Neutrophil (primary cell): ENCODE results near the gene KRT4.
"Not testable (repeated sequence)": the region's sequence is repeated elsewhere in the genome, so short reads cannot be mapped to it uniquely, and the experiment has no call there.

ENCODE experiments used
- H3K27ac ChIP-seq: fragments of 200-600 bp; sonication (generic); 2 replicates; pipeline ENCODE4 v1.5.1; 2016; ENCODE audit warnings: mild to moderate bottlenecking, moderate library complexity
- H3K27me3 ChIP-seq: fragments of 200-600 bp; sonication (generic); 2 replicates; pipeline ENCODE4 v1.6.0; 2016; ENCODE audit warnings: mild to moderate bottlenecking
- H3K36me3 ChIP-seq: fragments of 200-600 bp; sonication (generic); 2 replicates; pipeline ENCODE4 v1.5.1; 2017
- H3K4me1 ChIP-seq, 2 experiments: fragments of 200-600 bp in 1 of 2; sonication (generic) in 1 of 2; 1 replicate in 1 of 2; 2 replicates in 1 of 2; pipeline versions ENCODE4 v1.5.1 to v1.6.1; 2013 to 2016; ENCODE audit warnings: low read depth in 1 of 2, low read length in 1 of 2, mild to moderate bottlenecking in 1 of 2, moderate library complexity in 1 of 2; ENCODE audit not compliant: control insufficient read depth in 1 of 2, insufficient read depth in 1 of 2
- H3K4me3 ChIP-seq, 2 experiments: fragments of 200-600 bp in 1 of 2; sonication (generic) in 1 of 2; 1 replicate in 1 of 2; 2 replicates in 1 of 2; pipeline ENCODE4 v1.5.1; 2013 to 2016; ENCODE audit warnings: low read depth in 1 of 2, low read length in 1 of 2, mild to moderate bottlenecking in 1 of 2, moderate library complexity in 1 of 2
- H3K9me3 ChIP-seq: fragments of 200-600 bp; sonication (generic); 2 replicates; pipeline ENCODE4 v1.5.1; 2016
- TF ChIP-seq, protein P1 (sequence below): fragments of 200-600 bp; sonication (generic); IDR thresholded peaks from 2 replicates; pipeline ENCODE4 v1.5.1; 2016; ENCODE audit warnings: antibody characterized with exemption

KRT4 gene

DNA sequence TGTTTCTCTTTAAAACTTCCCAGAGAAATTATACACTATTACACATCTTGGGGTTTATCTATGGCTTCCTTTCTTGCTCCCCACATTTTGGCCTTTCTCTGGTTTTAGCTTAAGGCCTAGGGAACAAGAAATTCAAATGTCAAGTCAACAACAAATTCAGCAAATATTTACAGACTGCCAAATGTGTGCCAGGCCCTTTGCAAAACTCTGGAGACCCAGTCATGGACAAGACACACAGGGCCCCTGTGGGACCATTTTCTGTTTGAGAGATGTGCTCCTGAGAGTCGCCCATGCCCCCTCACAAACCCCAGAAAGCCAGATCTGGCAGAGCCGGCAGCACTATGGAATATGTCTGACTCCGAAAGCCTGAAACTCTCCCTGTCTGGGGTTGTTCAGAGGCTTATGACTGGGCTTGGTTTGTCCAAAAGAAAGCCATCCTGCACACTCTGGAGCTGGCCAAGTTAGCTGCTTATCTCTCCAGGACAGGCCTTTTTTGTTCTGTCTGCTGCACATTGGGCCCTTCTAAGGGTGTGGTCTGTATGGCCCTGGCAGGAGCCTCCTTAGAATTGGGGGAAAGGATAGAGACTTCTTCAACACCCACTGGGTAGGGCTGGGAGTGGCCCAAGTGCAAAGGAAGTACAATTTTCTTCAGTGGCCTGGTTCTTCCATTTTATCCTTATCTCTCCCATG, 16.9 kb downstream of the KRT4 start:
- Histone ChIP-seq H3K9me3 (no peaks in the 10 kb centered on the region), H3K4me1 (no peaks in the 10 kb centered on the region), H3K27me3 (peaks cover 2% of the 10 kb centered on the region), H3K4me3 (no peak overlapping the region), H3K36me3 (no peaks in the 10 kb centered on the region), H3K27ac (no peak overlapping the region)
- TF ChIP-seq, protein P1, sequence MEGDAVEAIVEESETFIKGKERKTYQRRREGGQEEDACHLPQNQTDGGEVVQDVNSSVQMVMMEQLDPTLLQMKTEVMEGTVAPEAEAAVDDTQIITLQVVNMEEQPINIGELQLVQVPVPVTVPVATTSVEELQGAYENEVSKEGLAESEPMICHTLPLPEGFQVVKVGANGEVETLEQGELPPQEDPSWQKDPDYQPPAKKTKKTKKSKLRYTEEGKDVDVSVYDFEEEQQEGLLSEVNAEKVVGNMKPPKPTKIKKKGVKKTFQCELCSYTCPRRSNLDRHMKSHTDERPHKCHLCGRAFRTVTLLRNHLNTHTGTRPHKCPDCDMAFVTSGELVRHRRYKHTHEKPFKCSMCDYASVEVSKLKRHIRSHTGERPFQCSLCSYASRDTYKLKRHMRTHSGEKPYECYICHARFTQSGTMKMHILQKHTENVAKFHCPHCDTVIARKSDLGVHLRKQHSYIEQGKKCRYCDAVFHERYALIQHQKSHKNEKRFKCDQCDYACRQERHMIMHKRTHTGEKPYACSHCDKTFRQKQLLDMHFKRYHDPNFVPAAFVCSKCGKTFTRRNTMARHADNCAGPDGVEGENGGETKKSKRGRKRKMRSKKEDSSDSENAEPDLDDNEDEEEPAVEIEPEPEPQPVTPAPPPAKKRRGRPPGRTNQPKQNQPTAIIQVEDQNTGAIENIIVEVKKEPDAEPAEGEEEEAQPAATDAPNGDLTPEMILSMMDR = no peak

DNA sequence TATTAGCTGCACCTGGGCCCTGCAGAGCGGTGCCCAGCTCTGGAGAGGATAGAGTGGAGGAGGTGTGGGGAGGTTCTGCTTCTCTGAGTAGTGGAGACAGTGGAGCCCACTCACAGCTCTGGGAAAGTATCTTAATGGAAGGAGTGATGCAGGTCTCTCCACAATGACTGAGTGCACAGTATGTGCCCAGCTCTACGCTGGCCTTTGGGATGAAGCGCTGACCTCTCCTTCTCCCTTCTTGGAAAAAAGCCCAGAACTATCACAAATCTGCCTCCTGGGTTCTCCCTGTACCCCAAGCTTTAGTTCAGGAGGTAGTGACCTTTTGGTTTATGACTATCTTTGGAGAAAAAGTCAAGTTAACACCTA, 17.5 kb downstream of the KRT4 start:
- Histone ChIP-seq H3K4me1 (no peaks in the 10 kb centered on the region), H3K27me3 (peaks cover 7% of the 10 kb centered on the region), H3K9me3 (no peaks in the 10 kb centered on the region), H3K27ac (no peak overlapping the region), H3K4me3 (no peak overlapping the region), H3K36me3 (no peaks in the 10 kb centered on the region)
- TF ChIP-seq, protein P1 = no peak

DNA sequence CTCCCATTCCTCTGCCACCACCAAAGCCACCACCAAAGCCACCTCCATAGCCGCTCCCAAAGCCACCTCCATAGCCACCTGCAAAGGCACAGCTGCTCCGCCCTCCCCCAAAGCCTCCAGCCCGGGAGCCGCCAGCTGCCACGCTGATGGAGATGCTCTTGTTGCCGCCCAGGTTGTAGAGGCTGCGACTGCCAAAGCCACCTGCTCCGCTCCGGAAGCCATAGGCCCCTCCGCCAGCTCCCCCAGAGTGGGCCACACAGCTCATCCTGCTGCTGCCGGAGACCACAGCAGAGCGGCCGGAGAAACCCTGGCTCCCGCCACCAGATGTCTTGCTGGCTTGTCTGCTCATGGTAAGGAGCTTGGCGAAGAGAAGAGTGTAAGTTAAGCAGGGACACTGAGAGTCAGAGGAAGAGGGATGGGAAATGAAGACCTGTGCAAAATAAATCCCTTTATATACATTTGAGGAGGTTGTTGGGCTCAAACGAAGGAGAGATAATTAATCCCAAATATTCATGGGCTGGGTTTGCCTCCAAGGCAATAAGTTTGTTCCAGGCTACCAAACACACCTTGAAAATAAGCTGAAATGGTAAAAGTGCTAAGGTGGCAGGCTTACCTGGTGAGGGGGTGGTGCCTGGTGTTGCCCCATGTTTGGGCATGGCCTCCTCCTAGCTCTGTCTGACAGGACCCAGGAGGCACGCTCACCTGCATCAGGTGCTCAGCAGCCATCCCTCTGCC, 18.1 kb downstream of the KRT4 start, which contains the start of gene KRT3:
KRT3 (minus strand) TSS at position 424 of the 735 bp plus-strand sequence; CDS start at position 349, 75 bp downstream.
- Histone ChIP-seq H3K27me3 (peaks cover 13% of the 10 kb centered on the region), H3K27ac (no peak within 1 kb of the TSS)

DNA sequence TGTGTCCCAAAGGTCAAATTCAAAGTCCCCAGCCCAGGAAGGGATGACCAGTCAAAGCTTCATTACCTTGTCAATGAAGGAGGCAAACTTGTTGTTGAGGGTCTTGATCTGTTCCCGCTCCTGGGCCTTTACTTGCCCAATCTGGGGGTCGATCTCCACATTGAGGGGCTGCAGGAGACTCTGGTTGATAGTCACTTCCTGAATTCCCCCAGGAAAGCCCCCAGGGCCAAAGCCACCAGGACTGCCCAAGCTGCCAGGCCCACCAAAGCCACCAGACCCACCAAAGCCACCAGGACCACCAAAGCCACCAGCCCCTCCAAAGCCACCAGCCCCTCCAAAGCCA, 18.6 kb downstream of the KRT4 start:
- peaks cover 18% of the 10 kb centered on the region for H3K27me3 ChIP-seq

More for the DNA sequence above, 18.1 kb downstream of the KRT4 start, which contains the start of gene KRT3:
- no peaks in the 10 kb centered on the region for H3K36me3 ChIP-seq
- TF ChIP-seq, protein P1 = no peak
- H3K4me3 ChIP-seq = no peak within 1 kb of the TSS
- no peaks in the 10 kb centered on the region for H3K4me1 ChIP-seq
- H3K9me3 ChIP-seq = no peaks in the 10 kb centered on the region

DNA sequence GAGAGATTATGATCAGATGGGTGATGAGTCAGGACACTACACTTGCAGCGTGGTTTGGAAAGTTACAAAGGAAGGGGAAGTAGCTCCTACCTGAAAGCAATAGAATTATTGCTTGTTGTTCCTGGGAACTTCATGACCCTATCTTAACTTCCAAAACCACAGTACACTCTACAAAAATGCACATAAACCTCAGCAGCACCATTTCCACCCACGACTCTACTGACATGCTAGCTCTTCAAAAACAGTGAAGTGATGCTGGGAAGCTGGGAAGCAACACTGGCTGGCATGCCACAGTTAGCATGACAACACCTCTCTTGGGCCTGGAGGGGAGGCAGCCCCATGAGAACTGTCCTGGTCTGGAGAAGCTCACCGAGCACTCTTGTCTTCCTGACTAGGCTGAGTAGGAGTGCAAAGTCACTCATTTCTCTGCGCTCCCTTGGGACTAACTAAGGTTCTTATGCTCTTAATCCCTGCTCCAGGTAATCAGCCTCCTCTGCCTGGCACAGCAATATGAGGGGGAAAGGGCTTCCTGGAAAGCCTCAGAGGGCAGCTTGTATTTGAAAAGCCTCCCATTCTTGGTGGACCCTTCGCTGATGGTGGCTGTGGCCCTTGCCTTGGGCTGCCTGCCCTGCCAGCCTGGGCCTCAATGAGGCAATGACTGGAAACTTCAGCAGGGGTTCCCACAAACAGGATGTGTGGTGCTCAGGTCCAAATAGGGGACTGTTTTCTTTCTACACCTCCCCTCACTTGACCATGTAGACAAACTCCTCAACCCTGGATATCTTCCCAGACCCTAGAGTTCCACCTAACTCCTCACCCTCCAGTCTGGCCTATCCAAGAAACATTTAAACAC, 19.2 kb downstream of the KRT4 start:
- no peak overlapping the region for H3K27ac ChIP-seq
- no peaks in the 10 kb centered on the region for H3K9me3 ChIP-seq
- H3K36me3 ChIP-seq = no peaks in the 10 kb centered on the region
- H3K4me3 ChIP-seq = no peak overlapping the region
- H3K4me1 ChIP-seq = no peaks in the 10 kb centered on the region
- H3K27me3 ChIP-seq = peaks cover 24% of the 10 kb centered on the region
- TF ChIP-seq, protein P1 = no peak

More for the DNA sequence above, 18.6 kb downstream of the KRT4 start:
- not testable (repeated sequence) for H3K36me3 ChIP-seq, H3K4me3 ChIP-seq, H3K9me3 ChIP-seq, H3K27ac ChIP-seq, H3K4me1 ChIP-seq
